ENCODE measurements around the gene HECA. TPM values are rescaled to one million over a fixed set of nuclear protein-coding genes. Genes with fewer than 3 reads are reported as not detected.
"Not testable (repeated sequence)": the region's sequence is repeated elsewhere in the genome, so short reads cannot be mapped to it uniquely, and the experiment has no call there.

The HECA gene
- total RNA-seq, 1 experiment from 2014 or later: 5.2 TPM

- in situ Hi-C loops (cut with HindIII; ENCODE audit: low pct_unique_long_range_greater_than_20kb, low sequenced_read_pairs): no loop called here
These were observed 1.4 kb upstream of the HECA start for GRCh38 chr6:139133262-139134063.

GRCh38 chr6:139134064-139134395, 850 bp upstream of the HECA start:
- in situ Hi-C loops (cut with HindIII; ENCODE audit: low pct_unique_long_range_greater_than_20kb, low sequenced_read_pairs): no loop called here
- no peak for DNase-seq (ENCODE audit: low read depth)

More at GRCh38 chr6:139133262-139134063, 1.4 kb upstream of the HECA start:
- DNase-seq (ENCODE audit: low read depth): no peak

GRCh38 chr6:139135578-139136545, 982 bp downstream of the HECA start:
- DNase-seq (ENCODE audit: low read depth): peak; percentile 48
- in situ Hi-C loops (cut with HindIII; ENCODE audit: low pct_unique_long_range_greater_than_20kb, low sequenced_read_pairs): no loop called here

GRCh38 chr6:139137706-139138105, 2.8 kb downstream of the HECA start:
- in situ Hi-C loops (cut with HindIII; ENCODE audit: low pct_unique_long_range_greater_than_20kb, low sequenced_read_pairs): no loop called here
- no peak for DNase-seq (ENCODE audit: low read depth)

- DNase-seq (ENCODE audit: low read depth); in situ Hi-C loops (cut with HindIII; ENCODE audit: low pct_unique_long_range_greater_than_20kb, low sequenced_read_pairs): not testable (repeated sequence)
These were observed 6.0 kb downstream of the HECA start for GRCh38 chr6:139140854-139141253.

GRCh38 chr6:139142262-139142661, 7.4 kb downstream of the HECA start:
- no peak for DNase-seq (ENCODE audit: low read depth)
- in situ Hi-C loops (cut with HindIII; ENCODE audit: low pct_unique_long_range_greater_than_20kb, low sequenced_read_pairs): no loop called here

- in situ Hi-C loops (cut with HindIII; ENCODE audit: low pct_unique_long_range_greater_than_20kb, low sequenced_read_pairs): no loop called here
These were observed 8.2 kb downstream of the HECA start for GRCh38 chr6:139143111-139143510.

GRCh38 chr6:139144490-139145085, 9.7 kb downstream of the HECA start:
- DNase-seq (ENCODE audit: low read depth): no peak
- in situ Hi-C loops (cut with HindIII; ENCODE audit: low pct_unique_long_range_greater_than_20kb, low sequenced_read_pairs): no loop called here

More at GRCh38 chr6:139143111-139143510, 8.2 kb downstream of the HECA start:
- no peak for DNase-seq (ENCODE audit: low read depth)

- in situ Hi-C loops (cut with HindIII; ENCODE audit: low pct_unique_long_range_greater_than_20kb, low sequenced_read_pairs): no loop called here
- DNase-seq (ENCODE audit: low read depth): no peak
These were observed 10.8 kb downstream of the HECA start for GRCh38 chr6:139145661-139146060.

- DNase-seq (ENCODE audit: low read depth): no peak
- in situ Hi-C loops (cut with HindIII; ENCODE audit: low pct_unique_long_range_greater_than_20kb, low sequenced_read_pairs): no loop called here
These were observed 11.4 kb downstream of the HECA start for GRCh38 chr6:139146317-139146726.

GRCh38 chr6:139147628-139148027, 12.7 kb downstream of the HECA start:
- in situ Hi-C loops (cut with HindIII; ENCODE audit: low pct_unique_long_range_greater_than_20kb, low sequenced_read_pairs): no loop called here
- DNase-seq (ENCODE audit: low read depth): no peak

- no peak for DNase-seq (ENCODE audit: low read depth)
- in situ Hi-C loops (cut with HindIII; ENCODE audit: low pct_unique_long_range_greater_than_20kb, low sequenced_read_pairs): no loop called here
These were observed 13.8 kb downstream of the HECA start for GRCh38 chr6:139148557-139149235.

GRCh38 chr6:139149383-139149782, 14.5 kb downstream of the HECA start:
- in situ Hi-C loops (cut with HindIII; ENCODE audit: low pct_unique_long_range_greater_than_20kb, low sequenced_read_pairs): no loop called here

GRCh38 chr6:139150920-139151319, 16.0 kb downstream of the HECA start:
- in situ Hi-C loops (cut with HindIII; ENCODE audit: low pct_unique_long_range_greater_than_20kb, low sequenced_read_pairs): no loop called here
- no peak for DNase-seq (ENCODE audit: low read depth)

More at GRCh38 chr6:139149383-139149782, 14.5 kb downstream of the HECA start:
- DNase-seq (ENCODE audit: low read depth): no peak

GRCh38 chr6:139151425-139152087, 16.7 kb downstream of the HECA start:
- no peak for DNase-seq (ENCODE audit: low read depth)
- in situ Hi-C loops (cut with HindIII; ENCODE audit: low pct_unique_long_range_greater_than_20kb, low sequenced_read_pairs): no loop called here

- in situ Hi-C loops (cut with HindIII; ENCODE audit: low pct_unique_long_range_greater_than_20kb, low sequenced_read_pairs): no loop called here
- no peak for DNase-seq (ENCODE audit: low read depth)
These were observed 17.4 kb downstream of the HECA start for GRCh38 chr6:139152088-139152891.

GRCh38 chr6:139152892-139153271, 18.0 kb downstream of the HECA start:
- in situ Hi-C loops (cut with HindIII; ENCODE audit: low pct_unique_long_range_greater_than_20kb, low sequenced_read_pairs): no loop called here
- DNase-seq (ENCODE audit: low read depth): no peak
